ENCODE data around the gene RAB39A.

GRCh38 chr11:107928767-107929507 lies 689 bp downstream of the RAB39A start:
- TF ChIP-seq CTCF (IDR thresholded peaks at IDR 0.05) (no peak), POLR2AphosphoS5 (IDR thresholded peaks at IDR 0.05) (no peak)

Data from transverse colon (tissue), 4 donors.